ENCODE measurements around the gene OLFML2A. TPM values are rescaled to one million over a fixed set of nuclear protein-coding genes. Genes with fewer than 3 reads are reported as not detected.

Gene OLFML2A
- total RNA-seq, 1 experiment from 2014 or later = 5.8 TPM

- peaks cover 14% of the 10 kb centered on the region; the same call in 1 of the 2 replicates for H3K79me2 ChIP-seq (ENCODE audit: insufficient read depth, low read length)
- TF ChIP-seq CTCF (conservative IDR thresholded peaks at IDR 0.05) = no peak
- H3K23ac ChIP-seq (ENCODE audit: insufficient read length, low read depth, low read length) = no peak overlapping the region
- no peaks in the 10 kb centered on the region for H3K79me1 ChIP-seq (ENCODE audit: insufficient read depth, low read depth, low read length, poor library complexity, severe bottlenecking)
- no peaks in the 10 kb centered on the region for H3K27me3 ChIP-seq (ENCODE audit: insufficient read depth, low read length)
- no peaks in the 10 kb centered on the region for H4K20me1 ChIP-seq (ENCODE audit: control insufficient read depth, insufficient read depth, insufficient read length)
- no peak overlapping the region for H3K56ac ChIP-seq (ENCODE audit: insufficient read length, low read depth, low read length)
- no peak overlapping the region for H3T11ph ChIP-seq (ENCODE audit: low read length)
- H3K18ac ChIP-seq (ENCODE audit: insufficient read length, low read depth, low read length) = no peak overlapping the region
- no CpG with 5 or more reads among the region's 2 CpGs for WGBS (ENCODE audit: extremely low coverage, insufficient read length, low lambda C conversion rate)
- no peaks in the 10 kb centered on the region for H3K9me3 ChIP-seq (ENCODE audit: control insufficient read depth, low read depth, low read length)
- DNase-seq = no peak
- no peak overlapping the region for H2BK20ac ChIP-seq (ENCODE audit: low read depth, low read length, poor library complexity, severe bottlenecking)
- H3K27me3 Mint-ChIP-seq (ENCODE audit: low read depth) = peaks cover 29% of the 10 kb centered on the region
- H3K9me3 Mint-ChIP-seq = no peaks in the 10 kb centered on the region
- no peak overlapping the region for H3K14ac ChIP-seq (ENCODE audit: insufficient read depth, low read length)
- peaks cover 66 to 73% of the 10 kb centered on the region in 2 experiments for H3K4me1 Mint-ChIP-seq
- H3K27ac Mint-ChIP-seq = no peak overlapping the region
- H4K91ac ChIP-seq (ENCODE audit: insufficient read length, low read depth, low read length) = no peak overlapping the region
- H2AK5ac ChIP-seq (ENCODE audit: insufficient read length, low read length) = no peak overlapping the region
- no peak overlapping the region for H3K9ac ChIP-seq (ENCODE audit: extremely low read depth, insufficient read length, low read length)
- no peaks in the 10 kb centered on the region for H3K36me3 Mint-ChIP-seq (ENCODE audit: insufficient read depth in 1 of 3, low read depth in 3 of 3)
- no peak overlapping the region for H3K27ac ChIP-seq (ENCODE audit: insufficient read length, low read depth, low read length)
- H4K5ac ChIP-seq (ENCODE audit: insufficient read length, low read depth, low read length) = no peak overlapping the region
- no peak overlapping the region for H2BK5ac ChIP-seq (ENCODE audit: insufficient read length, low read length)
- H2BK15ac ChIP-seq (ENCODE audit: low read depth, low read length) = no peak overlapping the region
- H2BK12ac ChIP-seq (ENCODE audit: insufficient read length, low read depth, low read length) = no peak overlapping the region
- H2BK120ac ChIP-seq (ENCODE audit: low read depth, low read length, poor library complexity, severe bottlenecking) = no peak overlapping the region
- H2AFZ ChIP-seq (ENCODE audit: low read length) = no peak overlapping the region
- H3K4me2 ChIP-seq (ENCODE audit: insufficient read depth, insufficient read length, low read length) = peak overlapping the region; percentile 15
- no peak overlapping the region for H4K8ac ChIP-seq (replicated peaks; ENCODE audit: insufficient read length, low read depth, low read length)
- peaks cover 4% of the 10 kb centered on the region; the same call in 1 of the 2 replicates for H3K4me1 ChIP-seq (ENCODE audit: insufficient read depth, low read length)
- peak overlapping the region in 1 of 2 experiments; percentile 99; a peak in 3 of 5 replicates for H3K4me3 Mint-ChIP-seq
- H3K23me2 ChIP-seq (ENCODE audit: insufficient read length, low read depth, low read length, poor library complexity, severe bottlenecking) = peaks cover 12% of the 10 kb centered on the region
- no peak overlapping the region for H3K4ac ChIP-seq (ENCODE audit: low read depth, low read length)
Measured at GRCh38 chr9:124767821-124768220, 9.1 kb upstream of the OLFML2A start.
